ENCODE results near the gene HOOK2. TPM values are rescaled to one million over a fixed set of nuclear protein-coding genes. Genes with fewer than 3 reads are reported as not detected.

Gene HOOK2
- total RNA-seq, 1 experiment from 2014 or later, result 14.3 TPM

GRCh38 chr19:12759686-12760085 lies 15.7 kb downstream of the HOOK2 start:
- H3K4me1 ChIP-seq (ENCODE audit: control insufficient read depth, insufficient read depth, low read length), result no peaks in the 10 kb centered on the region
- POLR2A ChIA-PET, result interaction anchor here (0.5 kb wide), 1 partner anchor 98 kb away, joined by 4 read pairs; no protein-coding TSS in a partner anchor
- no peak overlapping the region for H3K27ac ChIP-seq (ENCODE audit: low read length)
- DNase-seq (ENCODE audit: low read depth, low spot score), result no peak
- no TSS peak for BruUV-seq (replicated peaks)
- H3K36me3 ChIP-seq (ENCODE audit: control insufficient read depth, insufficient read depth, low read length), result no peaks in the 10 kb centered on the region
- H3K27me3 ChIP-seq (ENCODE audit: control insufficient read depth, insufficient read depth, low read length), result no peaks in the 10 kb centered on the region
- CTCF ChIA-PET, result interaction anchor here (0.6 to 2.2 kb wide), 4 partner anchors 14 to 68 kb away, joined by 3 to 16 read pairs (median 5); partner anchors contain the start of gene RNASEH2A
- in situ Hi-C loops (cut with HindIII; ENCODE audit: low pct_unique_long_range_greater_than_20kb, low sequenced_read_pairs), result no loop called here
- ATAC-seq, result no peak
- intact Hi-C loops (cut with micrococcal nuclease; ENCODE audit: unreplicated experiment), result loop anchor here (5.0 kb wide), 1 partner anchor 38 kb away; no protein-coding TSS in a partner anchor
- no peak overlapping the region for H3K4me3 ChIP-seq (ENCODE audit: low read depth in 2 of 2, low read length in 2 of 2)
- TF ChIP-seq SIN3A (IDR thresholded peaks at IDR 0.05; ENCODE audit: borderline replicate concordance, insufficient read depth, low read depth, low read length), result no peak
- TF ChIP-seq CTCF (IDR thresholded peaks at IDR 0.05), result no peak
- no peak for TF ChIP-seq REST (IDR thresholded peaks at IDR 0.05; ENCODE audit: insufficient read depth in 1 of 2, low read depth in 2 of 2, low read length in 1 of 2)
- TF ChIP-seq POLR2AphosphoS5 (IDR thresholded peaks at IDR 0.05; ENCODE audit: low read depth, low read length), result no peak
- no peak for TF ChIP-seq TCF7L2 (IDR thresholded peaks at IDR 0.05; ENCODE audit: low read depth, low read length)
- H3K9me3 ChIP-seq (ENCODE audit: control insufficient read depth, insufficient read depth, low read depth, low read length), result no peaks in the 10 kb centered on the region

- no peaks in the 10 kb centered on the region for H3K9me3 ChIP-seq (ENCODE audit: control insufficient read depth, insufficient read depth, low read depth, low read length)
- peak overlapping the region; percentile 59; the same call in 1 of the 2 replicates for H3K27ac ChIP-seq (ENCODE audit: low read length)
- H3K36me3 ChIP-seq (ENCODE audit: control insufficient read depth, insufficient read depth, low read length), result no peaks in the 10 kb centered on the region
- DNase-seq (ENCODE audit: low read depth, low spot score) (no peak), ATAC-seq (peak; percentile 93)
- no TSS peak for BruUV-seq (replicated peaks)
- peak overlapping the region; percentile 44 to 55 for H3K4me3 ChIP-seq (ENCODE audit: low read depth in 2 of 2, low read length in 2 of 2)
- TF ChIP-seq POLR2AphosphoS5 (IDR thresholded peaks at IDR 0.05; ENCODE audit: low read depth, low read length) (no peak), REST (IDR thresholded peaks at IDR 0.05; ENCODE audit: insufficient read depth in 1 of 2, low read depth in 2 of 2, low read length in 1 of 2) (no peak; a peak in 1 of 4 replicates), SIN3A (IDR thresholded peaks at IDR 0.05; ENCODE audit: borderline replicate concordance, insufficient read depth, low read depth, low read length) (no peak), TCF7L2 (IDR thresholded peaks at IDR 0.05; ENCODE audit: low read depth, low read length) (no peak), CTCF (IDR thresholded peaks at IDR 0.05) (peak; percentile 96)
- CTCF ChIA-PET, result interaction anchor here (0.6 to 1.0 kb wide), 4 partner anchors 8 to 162 kb away, joined by 3 to 7 read pairs (median 4); partner anchors contain the start of gene SYCE2
- no peaks in the 10 kb centered on the region for H3K27me3 ChIP-seq (ENCODE audit: control insufficient read depth, insufficient read depth, low read length)
- H3K4me1 ChIP-seq (ENCODE audit: control insufficient read depth, insufficient read depth, low read length), result no peaks in the 10 kb centered on the region
- intact Hi-C loops (cut with micrococcal nuclease; ENCODE audit: unreplicated experiment), result no loop called here
- in situ Hi-C loops (cut with HindIII; ENCODE audit: low pct_unique_long_range_greater_than_20kb, low sequenced_read_pairs), result no loop called here
- POLR2A ChIA-PET, result interaction anchor here (0.6 kb wide), 1 partner anchor 41 kb away, joined by 4 read pairs; no protein-coding TSS in a partner anchor
These were observed 17.6 kb downstream of the HOOK2 start for GRCh38 chr19:12757544-12758274.

Data from Panc1 (cell line).